IPS DF 19.7 (cell line): ENCODE results near the gene SPTY2D1.

Experiments
- DNase-seq: peaks from one replicate; pipeline ENCODE4 v3.0.0-alpha.2; 2013; ENCODE audit warnings: low read depth, low spot score

The SPTY2D1 gene

DNA sequence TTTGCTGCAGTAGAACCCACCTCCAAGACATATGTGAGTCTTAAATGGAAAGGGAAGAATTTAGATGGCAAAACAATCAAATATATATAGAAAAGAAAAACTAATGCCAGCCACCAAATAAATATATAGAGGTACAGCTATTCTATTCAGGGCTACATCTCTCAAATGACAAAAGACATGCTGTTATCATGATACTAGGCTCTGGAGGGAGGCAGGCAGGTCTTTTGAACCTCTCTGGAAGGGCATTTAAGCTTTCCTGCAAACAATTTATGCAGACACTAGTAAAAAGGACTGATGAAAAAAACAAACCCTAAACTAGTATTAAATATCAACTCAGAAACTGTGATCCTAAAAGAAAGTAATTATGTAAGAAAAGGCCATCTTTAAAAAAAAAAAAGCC is 70.0 kb downstream of the SPTY2D1 start:
- DNase-seq = no peak

DNA sequence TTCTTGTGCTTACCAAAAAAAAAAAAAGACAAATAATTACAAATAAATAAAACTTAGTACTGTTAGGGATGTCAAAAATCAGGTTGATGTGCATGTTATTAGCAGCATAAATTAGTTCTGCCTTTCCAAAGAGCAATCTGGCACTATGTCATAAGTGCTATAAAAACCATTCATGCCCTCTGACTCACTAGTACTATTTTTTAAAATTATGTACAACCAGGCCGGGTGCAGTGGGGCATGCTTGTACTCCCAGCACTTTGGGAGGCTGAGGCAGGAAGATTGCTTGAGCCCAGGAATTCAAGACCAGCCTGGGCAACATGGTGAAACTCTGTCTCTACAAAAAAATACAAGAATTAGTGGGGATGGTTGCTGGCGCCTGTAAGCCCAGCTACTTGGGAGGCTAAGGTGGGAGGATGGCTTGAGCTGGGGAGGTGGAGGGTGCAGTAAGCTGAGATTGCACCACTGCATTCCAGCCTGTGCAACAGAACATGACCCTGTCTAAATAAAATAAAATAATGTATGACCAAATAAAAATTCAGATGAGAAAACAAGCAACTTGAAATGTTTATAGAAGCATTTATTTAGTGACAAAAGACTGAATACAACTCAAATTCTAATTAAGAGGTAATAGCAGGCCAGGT is 70.9 kb downstream of the SPTY2D1 start:
- DNase-seq = no peak
